HG02678 (cell line): ENCODE data around the gene ZNF646.
A peak's percentile ranks its signal among the peaks of the same experiment; 100 is the strongest.
"Not testable (repeated sequence)": the region's sequence is repeated elsewhere in the genome, so short reads cannot be mapped to it uniquely, and the experiment has no call there.

Experiments used
- ATAC-seq: cut with Tn5 transposase; IDR thresholded peaks from one replicate; pipeline ENCODE4 v1.9.1; 2021; ENCODE audit warnings: mild to moderate bottlenecking, moderate library complexity; ENCODE audit not compliant: unreplicated experiment

The ZNF646 gene

GRCh38 chr16:31084584-31085302 lies 10.5 kb downstream of the ZNF646 start:
- ATAC-seq, result no peak

DNA sequence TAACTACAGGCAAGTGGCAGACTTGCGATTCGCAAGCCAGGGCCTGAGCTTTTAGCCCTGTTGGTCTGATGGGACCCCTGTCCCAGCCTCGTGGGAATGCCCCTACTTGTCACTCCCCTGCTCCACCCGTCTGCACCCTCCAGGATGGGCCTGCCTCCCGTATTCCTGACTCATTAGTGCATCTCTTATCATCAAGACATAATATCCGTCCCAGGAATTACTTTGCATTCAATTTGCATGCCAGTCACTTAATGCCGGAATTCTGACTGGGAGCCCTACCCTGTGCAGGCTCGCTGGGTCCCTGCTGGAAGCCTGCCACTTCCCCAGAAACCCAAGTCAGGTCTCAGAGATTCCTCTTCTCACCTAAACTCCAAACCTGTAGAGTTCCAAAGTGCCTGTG lies 11.2 kb downstream of the ZNF646 start:
- ATAC-seq, result no peak

DNA sequence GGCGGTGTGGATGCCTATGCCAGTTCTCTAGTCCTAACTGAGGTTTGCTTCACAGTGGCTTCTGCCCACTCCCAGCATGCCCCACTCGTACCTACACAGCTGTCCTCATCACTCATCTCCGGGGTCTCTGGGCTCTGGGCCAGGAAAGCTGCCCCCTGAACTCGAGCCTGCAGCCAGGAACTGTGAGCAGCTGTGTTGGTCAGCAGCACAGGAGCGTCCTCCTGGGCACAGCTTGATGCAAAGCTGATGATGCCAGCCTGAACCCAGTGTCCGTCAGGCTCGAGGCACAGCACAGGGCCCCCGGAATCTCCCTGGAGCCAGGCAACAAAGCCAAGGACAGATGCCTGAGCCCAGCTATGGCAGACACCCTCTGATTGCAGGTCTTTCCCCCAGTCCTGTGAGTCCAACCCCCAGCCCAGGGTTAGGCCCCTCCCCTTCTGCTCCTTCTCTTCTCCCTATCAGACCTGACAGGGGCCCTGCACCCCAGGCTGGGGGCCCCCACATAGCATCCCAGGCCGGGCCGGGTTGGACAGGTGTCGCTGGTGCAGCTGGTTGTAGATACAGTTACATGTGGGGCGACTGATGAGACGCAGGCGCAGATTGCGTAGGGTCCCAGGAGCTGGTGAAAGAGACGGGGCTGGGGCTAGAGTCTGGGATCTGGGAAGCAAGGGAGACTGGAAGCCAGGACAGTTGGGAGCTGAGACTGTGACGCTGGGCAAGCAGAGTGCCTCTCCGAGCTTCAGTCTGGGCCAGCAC lies 11.8 kb downstream of the ZNF646 start:
- ATAC-seq, result no peak

DNA sequence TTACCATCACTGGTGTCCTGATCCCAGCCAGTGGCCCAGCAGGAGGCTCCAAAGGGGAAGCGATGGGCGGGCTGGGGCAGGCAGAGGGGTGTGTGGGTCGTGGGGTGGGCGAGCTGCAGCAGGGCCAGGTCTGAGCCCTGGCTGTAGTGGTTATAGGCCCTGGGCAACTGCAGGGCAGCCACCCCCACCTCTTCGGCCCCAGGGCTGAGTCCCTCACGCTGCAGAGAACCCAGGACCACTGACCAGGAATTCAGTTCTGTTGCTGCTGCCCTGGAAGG lies 12.3 kb downstream of the ZNF646 start:
- no peak for ATAC-seq

DNA sequence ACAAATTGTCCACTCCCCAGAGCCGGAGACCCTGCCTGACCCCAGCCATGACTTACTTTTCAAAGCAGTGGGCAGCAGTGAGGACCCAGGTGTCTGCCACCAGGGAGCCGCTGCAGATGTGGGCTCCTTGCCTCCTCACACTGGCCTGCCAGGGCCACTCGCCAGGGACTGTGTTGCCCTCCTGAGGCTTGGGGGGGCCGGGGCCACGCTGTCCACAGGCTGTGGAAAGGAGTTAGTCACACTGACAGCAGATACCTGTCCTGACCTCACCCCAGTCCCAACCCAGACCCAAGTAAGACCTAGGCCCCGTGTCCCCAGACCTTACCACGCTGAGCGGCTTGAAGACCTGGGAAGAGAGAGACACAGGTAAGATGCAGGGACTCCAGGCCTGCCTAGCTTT lies 13.3 kb downstream of the ZNF646 start:
- ATAC-seq, result no peak

GRCh38 chr16:31087971-31088370 lies 13.7 kb downstream of the ZNF646 start:
- no peak for ATAC-seq

DNA sequence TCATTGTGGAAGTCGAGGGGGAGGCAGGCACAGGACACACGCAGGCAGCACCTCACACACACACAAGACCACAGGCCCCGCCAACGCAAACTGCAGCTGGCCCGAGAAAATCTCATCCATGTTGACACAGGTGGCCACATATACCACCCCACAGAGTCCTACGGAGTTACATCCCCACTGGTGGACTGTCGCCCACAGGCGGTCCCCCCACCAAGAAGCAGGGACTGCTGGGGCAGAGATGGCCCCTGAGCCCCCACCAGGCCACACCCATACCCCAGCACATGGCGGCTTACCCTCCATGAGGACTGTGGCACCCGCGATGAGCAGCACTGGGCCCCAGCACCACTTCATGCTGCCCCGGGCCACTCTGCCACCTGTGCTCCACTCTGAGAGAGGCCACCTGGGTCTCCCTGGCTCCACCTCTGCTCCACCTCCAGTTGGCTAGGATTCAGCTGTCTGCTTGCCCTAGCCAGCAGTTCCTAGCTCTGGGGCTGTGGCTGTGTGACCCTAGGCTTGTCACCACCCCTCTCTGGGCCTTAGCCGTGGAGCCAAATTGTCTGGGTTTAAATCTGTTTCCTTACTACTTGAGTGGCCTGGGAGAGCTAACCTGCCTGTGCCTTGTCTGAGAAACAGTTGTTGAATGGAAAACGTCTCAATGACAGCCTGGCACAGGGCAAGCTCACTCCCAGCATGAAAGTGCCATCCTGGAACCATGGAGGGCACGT lies 14.4 kb downstream of the ZNF646 start, which contains the start of gene PRSS53:
TSS of gene PRSS53 (minus strand) at position 485 of the 725 bp plus-strand sequence. CDS start at position 351, 134 bp downstream.
- ATAC-seq, result no peak

DNA sequence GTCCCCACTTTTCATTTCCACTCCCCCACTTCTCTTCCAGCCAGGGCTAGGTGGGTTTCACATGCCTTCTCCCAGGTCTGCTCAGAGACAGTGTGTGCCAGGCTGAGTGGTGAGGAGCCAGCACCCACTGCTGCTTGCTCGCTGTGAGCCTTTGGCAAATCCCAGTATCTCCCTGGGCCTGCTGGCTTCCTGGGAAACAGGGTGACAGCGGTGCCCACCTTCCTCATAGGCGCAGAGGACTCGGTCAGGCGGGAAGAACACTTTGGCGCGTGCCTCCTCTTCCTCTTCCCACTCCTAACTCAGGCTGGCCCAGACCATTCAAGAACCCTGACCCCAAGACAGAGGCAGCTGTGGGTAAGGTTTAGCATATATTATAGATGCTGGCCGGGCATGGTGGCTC lies 15.0 kb downstream of the ZNF646 start:
- ATAC-seq, result no peak

DNA sequence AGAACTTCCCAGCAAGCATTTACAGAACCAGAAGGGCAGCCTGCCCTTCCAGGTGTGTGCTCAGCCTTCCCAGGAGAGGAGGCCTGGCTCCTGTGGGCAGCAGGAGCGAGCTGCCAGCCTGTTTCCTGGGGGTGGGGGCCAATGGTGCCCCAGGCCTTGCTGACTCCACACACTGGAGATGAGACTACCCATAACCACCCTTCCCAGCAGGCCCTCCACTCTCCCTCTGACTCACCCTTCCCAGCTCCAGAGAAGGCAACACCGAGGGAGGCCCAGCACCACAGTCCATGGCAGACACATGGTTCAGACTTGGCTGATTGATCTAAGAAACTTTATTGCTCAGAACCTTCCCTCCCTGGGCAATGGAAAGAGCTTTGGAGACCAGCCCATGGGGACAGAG lies 16.3 kb downstream of the ZNF646 start:
- ATAC-seq, result no peak

- no peak for ATAC-seq
These were observed 18.1 kb downstream of the ZNF646 start for GRCh38 chr16:31092330-31092729.

DNA sequence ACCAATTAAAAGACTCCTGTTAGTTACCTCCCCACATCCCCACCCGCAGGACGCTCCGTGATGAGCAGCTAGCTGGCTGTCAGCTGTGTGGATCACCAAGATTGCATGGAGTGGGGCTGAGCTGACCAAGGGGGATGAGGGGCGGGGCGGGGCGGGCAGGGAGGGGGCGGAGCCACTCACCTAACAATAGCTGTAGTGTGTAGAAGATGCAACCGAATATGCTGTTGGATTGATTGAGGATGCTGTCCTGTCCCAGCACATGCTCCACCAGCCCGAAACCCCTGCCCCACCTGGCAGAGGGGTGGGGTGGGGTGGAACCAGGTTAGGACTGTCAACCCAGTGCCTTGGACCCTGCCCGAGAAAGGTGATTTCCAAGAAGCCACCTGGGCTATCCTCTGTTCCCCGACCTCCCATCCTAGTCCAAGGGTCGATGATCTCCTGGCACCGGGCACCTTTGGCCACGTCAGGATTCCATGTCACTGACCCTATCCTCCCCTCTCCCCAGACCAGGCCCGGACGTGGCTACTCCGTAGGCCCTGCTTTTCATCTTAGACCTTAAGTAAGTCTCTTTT lies 19.0 kb downstream of the ZNF646 start:
- no peak for ATAC-seq

- peak; percentile 8 for ATAC-seq
These were observed 19.8 kb downstream of the ZNF646 start for GRCh38 chr16:31094088-31094423.

GRCh38 chr16:31094424-31095120 lies 20.4 kb downstream of the ZNF646 start, which contains the start of gene VKORC1:
Gene VKORC1, minus strand, starts transcription at chr16:31094797. Its CDS starts 68 bp downstream, at chr16:31094729.
- ATAC-seq, result peak; percentile 90

DNA sequence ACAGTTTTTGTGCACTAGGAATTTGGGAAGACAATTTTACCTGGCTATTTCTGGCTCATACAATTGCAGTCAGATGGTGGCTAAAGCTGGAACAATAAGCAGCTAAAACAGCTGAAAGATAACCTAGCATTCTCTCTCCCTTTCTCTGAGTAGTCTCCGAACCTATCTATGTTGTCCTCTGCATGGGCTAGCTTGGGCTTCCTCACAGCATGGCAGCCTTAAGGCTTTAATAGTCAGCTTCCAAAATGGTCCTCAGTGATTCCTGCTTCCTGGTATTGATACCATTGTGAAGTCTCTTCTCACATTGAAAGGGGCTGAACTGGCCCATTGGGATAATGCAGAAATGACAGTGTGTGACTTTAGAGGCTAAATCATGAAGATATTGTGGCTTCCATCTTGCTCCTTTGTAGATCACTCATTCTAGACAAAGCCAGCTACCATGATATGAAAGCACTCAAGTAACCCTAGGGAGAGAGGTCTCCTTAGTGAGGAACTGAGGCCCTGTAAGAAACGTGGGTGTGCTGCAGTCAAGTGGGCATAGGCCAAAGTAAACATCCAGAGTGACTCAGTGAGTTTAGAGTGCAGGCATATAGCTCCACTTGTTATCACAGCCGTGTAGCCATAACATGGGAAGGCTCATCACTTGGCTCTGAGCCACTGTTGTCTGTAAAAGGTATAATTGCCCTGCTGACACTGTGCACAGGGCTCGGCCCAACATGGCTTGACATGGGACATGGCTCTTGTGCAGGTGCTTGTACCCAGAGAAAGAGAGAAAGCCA lies 25.8 kb downstream of the ZNF646 start:
- ATAC-seq, result no peak

GRCh38 chr16:31100876-31101641 lies 26.8 kb downstream of the ZNF646 start:
- ATAC-seq, result not testable (repeated sequence)

DNA sequence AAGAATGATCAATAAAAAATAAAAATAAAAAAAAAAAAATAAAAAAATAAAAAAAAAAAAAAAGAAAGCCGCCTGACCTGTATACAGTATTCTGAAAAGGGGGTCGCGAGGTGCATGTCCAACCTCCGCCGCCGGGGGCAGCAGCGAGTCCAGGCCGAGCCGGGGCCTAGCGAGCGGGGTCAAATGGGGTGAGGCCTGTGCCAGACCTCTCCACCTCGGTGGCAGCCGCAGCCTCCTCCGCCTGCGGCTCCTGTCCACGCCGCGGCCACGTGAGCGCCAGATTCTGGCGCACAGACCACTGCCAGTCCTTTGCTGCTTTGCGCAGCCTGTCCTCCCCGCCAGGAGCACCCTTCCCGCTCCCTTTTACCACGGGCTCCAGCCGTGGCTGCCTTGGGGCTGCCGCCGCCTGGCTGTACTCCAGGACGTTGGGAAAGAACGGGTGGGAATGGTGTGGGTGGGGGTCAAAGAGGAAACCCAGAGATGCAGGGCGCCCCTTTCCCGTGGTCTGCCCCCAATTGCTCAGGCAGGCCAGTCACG lies 31.5 kb downstream of the ZNF646 start:
- ATAC-seq, result peak; percentile 43

- no peak for ATAC-seq
These were observed 32.6 kb downstream of the ZNF646 start for GRCh38 chr16:31106509-31107464.

GRCh38 chr16:31107465-31107867 lies 33.2 kb downstream of the ZNF646 start:
- ATAC-seq, result peak; percentile 53
